Measurements from ENCODE around the gene ELFN1.

ELFN1 gene

DNA sequence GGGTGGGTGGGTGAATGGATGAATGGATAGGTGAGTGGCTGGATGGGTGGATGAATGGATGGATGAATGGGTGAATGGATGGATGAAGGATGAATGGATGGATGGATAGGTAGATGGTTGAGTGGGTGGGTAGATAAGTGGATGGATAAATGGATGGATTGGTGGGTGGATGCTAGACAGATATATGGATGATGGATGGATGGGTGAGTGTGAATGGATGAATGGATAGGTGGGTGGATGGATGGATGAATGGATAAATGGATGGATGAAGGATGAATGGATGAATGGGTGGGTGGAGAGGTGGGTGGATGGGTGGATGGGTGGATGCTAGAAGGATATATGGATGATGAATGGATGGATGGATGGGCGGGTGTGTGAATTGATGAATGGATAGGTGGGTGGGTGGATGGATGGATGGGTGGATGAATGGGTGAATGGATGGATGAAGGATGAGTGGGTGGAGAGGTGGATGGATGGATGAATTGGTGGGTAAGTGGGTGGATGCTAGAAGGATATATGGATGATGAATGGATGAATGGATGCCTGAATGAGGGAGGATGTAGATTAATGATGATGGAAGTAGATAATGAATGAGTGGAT, 20.4 kb downstream of the ELFN1 start:
- DNase-seq (ENCODE audit: low read depth, low spot score), result no peak
- H3K4me3 ChIP-seq (ENCODE audit: low read length), result no peak overlapping the region

DNA sequence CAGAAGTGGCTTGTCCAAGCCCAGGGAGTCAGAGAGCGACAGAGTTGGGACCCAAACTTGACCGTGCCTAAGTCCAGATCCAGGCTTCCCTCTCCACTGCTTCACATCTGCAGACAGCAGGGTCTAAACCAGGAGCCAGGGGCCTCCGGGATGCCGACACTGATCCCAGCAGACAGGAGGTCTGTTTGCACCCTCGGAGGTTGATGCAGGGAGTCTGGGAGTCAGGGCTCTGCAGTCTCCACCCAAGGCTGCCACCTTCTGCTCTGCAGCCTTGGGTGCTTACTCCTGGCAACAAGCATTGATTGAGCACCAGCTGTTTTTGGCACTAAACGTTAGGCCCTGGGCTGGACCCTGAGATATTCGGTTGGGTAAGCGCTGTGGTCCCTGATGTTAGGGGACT, 21.0 kb downstream of the ELFN1 start:
- DNase-seq (ENCODE audit: low read depth, low spot score), result no peak
- H3K4me3 ChIP-seq (ENCODE audit: low read length), result no peak overlapping the region

DNA sequence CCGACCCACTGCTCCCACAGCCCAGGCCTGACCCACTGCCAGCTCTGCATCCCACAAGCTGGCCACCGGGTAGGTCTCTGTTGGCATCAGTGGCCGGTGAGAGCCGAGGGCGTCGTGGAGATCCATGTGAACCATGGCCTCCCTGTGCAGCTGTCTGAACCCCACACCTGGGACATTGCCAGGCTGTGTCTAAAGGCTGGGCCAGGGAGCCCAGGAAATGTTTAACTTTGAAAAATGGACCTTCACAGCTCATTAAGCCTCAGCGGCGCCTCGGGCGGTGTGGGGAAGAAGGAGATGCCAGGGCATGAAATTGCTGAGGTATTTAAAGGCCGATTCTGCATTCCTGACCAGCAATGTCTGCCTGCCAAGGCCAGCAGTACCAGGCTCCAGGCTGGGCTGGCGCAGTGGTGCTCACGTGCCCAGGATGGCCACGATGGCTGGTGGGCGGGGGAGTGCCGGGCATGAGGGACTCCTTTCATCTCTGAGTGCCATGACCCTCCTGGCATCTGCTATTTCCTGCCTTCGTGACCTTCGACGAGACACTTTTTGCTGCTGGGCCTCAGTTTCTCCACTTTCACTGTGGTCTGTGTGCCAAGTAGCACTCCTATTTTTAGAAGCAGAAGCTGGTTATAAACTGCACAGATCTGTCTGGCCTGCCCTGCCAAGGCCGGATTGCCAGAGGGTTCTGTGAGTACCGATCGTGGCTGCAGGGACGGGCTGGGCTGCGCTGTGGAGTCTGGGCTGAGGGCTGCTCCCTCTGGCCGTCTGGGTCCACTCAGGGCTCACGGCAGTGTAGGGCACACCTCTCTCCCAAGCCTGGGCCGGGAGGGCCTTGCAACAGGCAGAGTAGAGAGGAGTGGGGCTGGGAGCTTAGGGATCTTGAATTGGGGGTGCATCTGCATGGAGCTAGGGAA, 21.8 kb downstream of the ELFN1 start:
- no peak overlapping the region for H3K4me3 ChIP-seq (ENCODE audit: low read length)
- no peak for DNase-seq (ENCODE audit: low read depth, low spot score)

DNA sequence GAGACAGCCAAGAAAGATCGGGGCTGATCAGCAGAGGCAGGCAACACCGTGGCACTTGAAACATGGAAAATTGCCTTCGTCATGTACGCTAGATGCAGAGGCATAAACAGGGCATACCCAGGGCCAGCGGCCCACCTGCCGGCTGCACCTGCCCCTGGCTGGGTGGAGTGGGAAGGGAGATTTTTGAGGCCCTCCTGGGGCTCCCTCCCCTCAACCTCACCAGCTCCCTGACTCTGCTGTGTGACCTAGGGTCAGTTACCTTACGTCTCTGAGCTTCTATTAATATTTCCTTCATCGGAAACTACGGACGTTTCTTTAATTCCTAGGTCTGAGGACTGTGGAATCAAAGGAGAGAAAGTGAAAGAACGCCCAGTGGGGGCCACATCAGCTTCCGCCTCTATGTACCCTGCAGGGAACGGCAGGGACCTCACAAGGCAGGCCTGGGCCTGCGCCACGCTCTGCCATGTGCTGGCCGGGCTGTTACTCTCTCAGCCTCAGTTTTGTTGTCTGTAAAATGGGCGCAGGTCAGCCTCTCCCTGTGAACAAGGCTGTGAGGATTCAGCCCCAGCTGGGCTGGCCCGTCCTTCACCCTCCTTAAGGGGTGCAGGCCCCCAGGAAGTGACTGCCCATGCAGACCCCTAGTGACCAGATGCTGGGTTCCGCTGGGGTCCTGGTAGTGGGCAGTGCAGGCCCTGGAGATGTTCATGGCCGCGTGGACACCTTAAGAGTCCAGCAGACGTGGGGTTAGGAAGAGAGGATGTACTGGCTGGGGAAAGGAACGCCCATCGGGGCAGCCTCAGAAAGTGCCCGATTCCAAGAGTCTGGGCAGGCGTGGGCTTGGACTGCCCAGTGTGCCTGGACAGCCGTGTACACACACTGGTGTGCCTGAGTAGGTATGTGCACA, 22.7 kb downstream of the ELFN1 start:
- no peak overlapping the region for H3K4me3 ChIP-seq (ENCODE audit: low read length)
- no peak for DNase-seq (ENCODE audit: low read depth, low spot score)

DNA sequence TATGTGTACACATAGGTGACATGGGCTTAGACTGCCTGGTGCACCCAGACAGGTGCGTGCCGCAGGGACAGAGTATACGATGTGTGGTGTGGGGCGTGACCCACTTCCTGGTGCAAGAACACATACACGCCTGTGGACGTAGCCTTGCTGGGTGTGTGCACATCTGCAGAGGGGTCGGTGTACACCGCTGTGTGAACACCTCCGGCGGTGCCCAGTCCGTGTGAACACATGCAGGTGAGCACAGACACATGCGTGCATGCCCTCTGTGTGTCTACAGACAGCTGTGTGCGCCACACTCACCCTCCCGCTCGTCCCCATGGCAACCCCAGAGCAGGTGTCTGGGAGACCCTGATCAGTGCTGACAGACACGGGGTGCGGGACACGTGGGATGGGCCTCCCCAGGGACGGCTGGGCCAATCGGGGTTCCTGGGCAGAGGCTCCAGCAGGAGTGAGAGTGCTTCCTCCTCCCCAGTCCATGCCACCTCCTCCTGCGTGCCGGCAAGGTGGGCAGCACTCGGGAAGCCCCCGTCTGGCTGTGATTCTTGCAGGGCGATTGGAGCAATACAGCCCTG, 23.4 kb downstream of the ELFN1 start:
- no peak for DNase-seq (ENCODE audit: low read depth, low spot score)
- no peak overlapping the region for H3K4me3 ChIP-seq (ENCODE audit: low read length)

DNA sequence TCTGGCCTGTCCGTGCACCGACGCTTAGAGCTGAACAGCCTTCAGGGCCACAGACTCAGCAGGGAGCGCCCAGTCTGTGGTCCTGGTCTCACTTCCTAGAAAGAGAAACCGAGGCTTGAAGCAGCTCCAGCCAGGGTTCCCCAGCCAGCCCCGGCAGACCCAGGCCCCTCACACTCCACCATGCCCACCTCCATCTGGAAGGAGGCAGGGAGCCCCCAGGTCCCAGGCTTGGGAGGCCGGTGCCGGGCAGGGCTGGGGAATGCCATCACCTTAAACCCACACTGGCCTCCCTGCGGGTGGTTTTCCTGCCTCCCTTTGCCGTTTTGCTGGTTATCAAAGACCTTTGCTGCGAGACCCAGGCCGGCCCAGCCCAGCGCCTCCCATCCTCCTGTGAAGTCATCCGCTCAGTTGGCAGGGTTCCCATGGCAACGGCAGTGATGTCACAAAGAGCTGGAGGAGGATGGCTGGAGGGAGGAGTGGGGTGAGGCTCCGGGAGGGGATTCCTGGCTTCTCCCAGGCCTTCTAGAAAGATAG, 24.0 kb downstream of the ELFN1 start:
- peak; percentile 12 for DNase-seq (ENCODE audit: low read depth, low spot score)
- no peak overlapping the region for H3K4me3 ChIP-seq (ENCODE audit: low read length)

DNA sequence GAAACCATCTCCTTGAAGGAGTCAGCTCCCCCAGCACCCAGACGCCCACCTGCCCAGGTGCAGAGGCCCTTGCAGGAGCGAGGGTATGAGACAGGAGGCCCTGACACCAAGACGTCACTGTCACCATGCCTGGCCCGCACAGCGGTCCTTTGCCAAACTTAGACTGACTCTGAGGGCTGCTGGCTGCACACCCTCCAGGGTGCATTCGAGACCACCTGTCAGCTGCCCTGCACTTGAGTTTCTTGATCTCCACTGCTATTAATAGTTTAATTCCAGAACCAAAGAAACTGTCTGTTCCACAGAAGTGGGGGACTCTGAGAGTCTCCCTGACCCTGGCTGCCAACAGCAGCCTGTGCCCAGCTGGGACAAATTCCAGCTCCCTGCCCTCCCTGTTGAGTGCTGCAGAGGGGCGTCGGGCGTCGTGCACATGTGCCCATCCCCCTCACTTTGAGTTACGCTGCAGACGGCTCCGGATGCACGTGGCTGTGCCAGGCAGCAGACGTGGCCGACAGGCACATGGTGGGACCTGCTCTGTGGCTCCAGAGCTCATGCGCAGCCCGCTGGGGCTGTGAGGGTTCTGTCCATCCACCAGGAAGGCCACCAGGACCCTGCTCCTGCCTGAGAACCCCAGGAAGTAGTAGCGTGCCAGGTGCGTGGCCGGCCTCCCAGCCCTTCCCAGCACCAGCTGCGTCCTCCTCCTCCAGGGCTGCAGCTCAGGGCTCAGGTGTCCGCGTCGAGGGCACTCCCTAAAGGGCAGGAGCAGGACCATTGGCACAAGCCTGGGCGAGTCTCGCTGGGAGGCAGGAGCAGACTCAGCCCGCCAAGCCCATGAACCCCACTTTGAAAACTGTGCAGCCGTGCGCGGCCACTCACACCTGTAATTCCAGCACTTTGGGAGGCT, 24.8 kb downstream of the ELFN1 start:
- DNase-seq (ENCODE audit: low read depth, low spot score), result no peak
- no peak overlapping the region for H3K4me3 ChIP-seq (ENCODE audit: low read length)

DNA sequence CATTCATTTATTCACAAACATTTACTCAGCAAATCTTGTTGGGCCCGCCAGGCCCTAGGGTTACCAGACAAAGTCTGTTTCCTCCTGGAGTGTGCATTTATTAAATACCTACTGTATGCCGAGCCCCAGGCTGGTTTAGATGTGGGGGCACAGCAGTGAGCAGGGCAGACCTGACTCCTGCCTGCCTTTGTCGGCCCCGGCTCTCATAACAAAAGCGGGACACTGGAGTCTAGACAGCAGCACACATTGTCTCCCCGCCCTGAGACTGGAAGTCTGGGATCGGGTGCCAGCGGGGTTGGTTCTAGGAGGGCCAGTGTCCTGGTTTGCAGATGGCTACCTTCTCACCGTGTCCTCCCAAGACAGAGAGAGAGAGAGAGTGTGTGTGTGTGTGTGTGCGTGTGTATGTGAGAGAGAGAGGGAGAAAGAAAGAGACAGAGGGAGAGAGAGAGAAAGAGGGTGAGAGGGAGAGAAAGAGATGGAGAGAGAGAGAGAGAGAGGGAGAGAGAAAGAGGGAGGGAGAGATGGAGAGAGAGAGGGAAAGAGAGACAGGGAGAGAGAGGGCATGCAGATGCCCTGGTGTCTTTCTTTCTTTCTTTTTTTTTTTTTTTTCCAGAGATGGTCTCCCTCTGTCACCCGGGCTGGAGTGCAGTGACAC, 25.9 kb downstream of the ELFN1 start:
- no peak for DNase-seq (ENCODE audit: low read depth, low spot score)
- H3K4me3 ChIP-seq (ENCODE audit: low read length), result no peak overlapping the region

DNA sequence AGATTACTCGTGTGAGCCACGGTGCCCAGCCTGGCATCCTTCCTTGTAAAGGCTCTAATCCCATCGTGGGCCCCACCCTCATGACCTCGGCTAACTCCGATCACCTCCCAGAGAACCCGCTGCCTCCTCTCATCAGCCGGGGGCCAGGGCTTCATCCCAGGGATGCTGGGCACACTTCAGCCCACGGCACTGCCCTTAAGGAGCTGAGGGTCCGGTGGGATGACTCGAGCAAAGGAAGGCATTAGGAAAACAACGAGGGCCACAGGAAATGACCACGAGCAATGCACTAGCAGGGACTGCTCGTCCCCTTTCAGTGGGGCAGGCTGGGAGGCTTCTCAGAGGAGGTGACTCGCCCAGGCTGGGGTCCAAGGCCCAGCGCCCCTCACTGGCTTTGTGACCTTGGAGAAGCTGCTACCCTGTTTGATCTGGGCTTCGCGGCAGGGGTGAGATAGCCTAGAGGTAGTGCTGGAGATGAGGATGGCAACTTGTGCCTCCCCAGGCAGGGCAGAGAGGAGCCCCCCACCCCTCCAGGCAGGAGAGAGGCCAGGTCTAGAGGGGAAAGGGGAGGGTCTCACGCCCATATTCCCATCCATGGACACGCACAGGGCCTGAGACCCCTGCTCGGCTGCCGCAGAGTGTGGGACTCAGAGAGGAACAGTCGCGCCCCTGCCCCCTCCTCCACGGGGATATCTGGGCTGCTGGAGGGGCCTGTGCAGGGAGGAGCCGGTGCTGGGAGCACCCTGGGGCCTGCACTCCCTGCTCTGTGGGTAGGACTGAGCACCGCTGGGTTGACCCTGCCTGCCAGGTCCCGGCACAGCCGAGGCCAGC, 26.8 kb downstream of the ELFN1 start:
- H3K4me3 ChIP-seq (ENCODE audit: low read length), result no peak overlapping the region
- no peak for DNase-seq (ENCODE audit: low read depth, low spot score)

DNA sequence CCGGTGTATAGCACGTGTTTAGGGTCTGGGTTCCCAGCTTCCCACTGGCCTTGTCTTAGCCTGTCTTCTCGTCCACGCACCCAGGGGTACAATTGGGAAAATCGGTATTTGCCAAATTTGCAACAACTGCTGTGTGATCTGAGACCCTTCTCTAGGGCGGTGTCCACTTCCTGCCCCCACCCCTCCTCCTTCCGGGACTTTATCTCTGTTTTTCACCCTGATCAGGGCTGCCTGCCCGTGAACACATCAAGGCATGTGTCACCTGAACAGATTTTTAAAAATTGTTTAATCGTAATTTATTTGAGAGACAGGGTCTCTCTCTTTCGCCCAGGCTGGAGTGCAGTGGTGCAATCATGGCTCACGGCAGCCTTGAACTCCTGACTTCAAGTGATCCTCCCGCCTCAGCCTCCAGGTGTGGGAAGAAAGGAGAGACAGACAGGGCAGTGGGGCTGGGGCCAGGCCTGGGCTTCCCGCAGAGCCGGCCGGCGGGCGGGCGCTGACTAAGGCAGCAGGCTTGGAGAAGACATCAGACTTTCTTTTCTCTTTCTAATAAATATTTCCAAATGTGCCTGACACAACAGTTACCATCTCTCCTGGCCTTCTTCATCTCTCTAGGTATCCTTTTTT, 27.5 kb downstream of the ELFN1 start:
- no peak overlapping the region for H3K4me3 ChIP-seq (ENCODE audit: low read length)
- no peak for DNase-seq (ENCODE audit: low read depth, low spot score)

DNA sequence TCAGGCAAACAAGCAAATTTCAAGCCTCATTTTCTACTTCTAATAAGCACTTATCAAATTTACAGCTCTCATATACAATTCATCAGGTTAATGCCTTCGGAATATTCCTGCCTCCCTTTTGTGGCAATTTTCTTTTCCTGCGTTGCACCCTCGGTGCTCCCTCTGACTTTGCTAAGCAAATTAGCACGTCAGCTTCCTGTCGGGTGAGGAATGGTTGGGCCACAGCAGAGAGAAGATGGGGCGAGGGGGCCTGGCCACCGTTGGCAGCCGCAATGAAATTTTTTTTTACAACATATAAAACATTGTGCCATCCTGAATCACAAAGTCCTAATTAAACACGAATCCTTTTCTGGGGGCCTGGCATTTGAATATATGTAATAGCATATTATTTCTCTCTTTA, 28.1 kb downstream of the ELFN1 start:
- H3K4me3 ChIP-seq (ENCODE audit: low read length), result no peak overlapping the region
- DNase-seq (ENCODE audit: low read depth, low spot score), result no peak

DNA sequence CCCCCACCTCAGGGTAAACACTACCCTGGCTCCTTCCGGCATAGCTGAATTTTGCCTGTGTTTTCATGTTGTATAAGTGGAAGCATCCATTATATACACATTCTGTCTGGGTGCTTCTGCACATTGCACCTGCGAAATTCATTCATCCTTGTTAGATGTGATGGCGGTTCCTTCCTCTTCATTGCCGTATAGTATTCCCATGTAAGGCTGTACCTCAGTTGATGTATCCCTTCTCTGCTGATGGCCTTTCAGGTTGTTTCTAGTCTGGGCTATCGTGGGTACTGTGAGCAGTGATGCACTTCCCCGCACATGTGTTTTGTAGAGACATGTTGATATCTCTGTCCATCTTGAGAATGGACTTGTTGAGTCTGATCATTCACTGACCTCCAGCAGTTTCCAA, 28.9 kb downstream of the ELFN1 start:
- no peak for DNase-seq (ENCODE audit: low read depth, low spot score)

DNA sequence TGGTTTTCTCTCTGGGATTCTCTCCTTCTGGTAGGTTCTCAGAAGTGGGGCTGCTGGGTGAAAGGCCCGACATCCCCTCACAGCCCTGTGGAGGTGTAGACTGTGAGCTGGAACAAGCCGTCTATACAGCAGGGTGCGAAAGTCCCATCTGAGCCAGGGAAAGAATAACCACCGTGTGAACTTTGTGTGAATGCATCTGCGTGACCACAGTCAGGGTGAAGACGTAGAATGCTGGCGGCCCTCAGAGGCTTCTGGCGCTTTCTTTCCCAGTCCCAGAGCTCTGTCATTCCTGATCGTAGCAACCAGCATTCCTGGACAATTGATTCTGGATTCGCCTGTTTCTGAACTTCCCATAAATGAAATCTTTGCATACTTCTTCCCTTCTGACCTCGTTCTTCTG, 30.0 kb downstream of the ELFN1 start:
- no peak for DNase-seq (ENCODE audit: low read depth, low spot score)
- no peak overlapping the region for H3K4me3 ChIP-seq (ENCODE audit: low read length)

More for the DNA sequence above, 28.9 kb downstream of the ELFN1 start:
- H3K4me3 ChIP-seq (ENCODE audit: low read length), result no peak overlapping the region

DNA sequence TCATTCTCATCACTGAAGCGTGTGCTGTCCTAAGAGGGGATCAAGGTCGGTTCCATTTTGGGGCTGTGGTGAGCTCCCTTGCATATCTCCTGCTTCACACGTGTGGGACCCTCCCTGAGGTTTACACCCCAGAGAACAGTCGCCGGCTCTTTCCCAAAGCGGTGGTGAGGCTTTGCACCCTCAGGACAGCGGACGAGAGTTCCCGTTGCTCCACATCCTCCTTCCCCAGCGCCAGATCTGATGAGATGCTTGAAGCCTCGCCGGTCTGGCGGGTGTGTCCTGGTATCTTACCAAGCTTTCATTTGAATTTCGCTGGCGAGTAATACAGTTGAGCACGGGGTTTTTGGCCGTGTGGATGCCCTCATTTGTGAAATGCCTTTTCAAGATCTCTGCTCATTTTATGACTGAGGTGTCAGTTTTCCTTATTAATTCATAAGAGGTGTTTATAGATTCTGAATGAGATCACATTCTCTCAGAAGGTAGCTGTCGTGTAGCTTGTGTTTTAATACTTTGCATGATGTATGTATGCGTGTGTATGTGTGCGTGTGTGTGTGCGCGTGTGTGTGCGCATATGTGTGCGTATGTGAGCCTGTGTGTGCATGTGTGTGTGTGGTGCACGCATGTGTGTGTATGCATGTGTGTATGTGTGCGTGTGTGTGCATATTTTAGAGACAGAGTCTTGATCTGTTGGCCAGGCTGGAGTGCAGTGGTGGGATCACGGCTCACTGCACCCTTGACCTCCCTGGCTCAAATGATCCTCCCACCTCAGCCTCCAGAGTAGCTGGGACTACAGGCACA, 30.7 kb downstream of the ELFN1 start:
- no peak for DNase-seq (ENCODE audit: low read depth, low spot score)
- H3K4me3 ChIP-seq (ENCODE audit: low read length), result no peak overlapping the region

DNA sequence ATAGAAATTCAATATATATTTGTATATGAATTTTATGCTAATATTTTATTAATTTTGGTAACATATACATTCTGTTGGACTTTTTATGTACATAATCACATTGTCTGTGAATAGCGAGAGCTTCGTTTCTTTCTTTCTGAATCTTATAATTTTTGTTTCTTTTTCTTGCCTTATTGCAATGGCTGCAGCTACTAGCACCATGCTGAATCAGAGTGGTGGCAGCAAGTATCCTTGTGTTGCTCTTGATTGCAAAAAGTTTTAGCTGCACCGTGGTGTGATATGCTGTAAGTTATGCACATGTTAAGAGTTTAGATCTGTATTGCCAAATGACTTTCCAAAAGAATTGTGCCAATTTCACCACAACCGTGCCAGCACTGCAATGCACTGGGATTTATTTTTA, 32.6 kb downstream of the ELFN1 start:
- DNase-seq (ENCODE audit: low read depth, low spot score), result no peak
- H3K4me3 ChIP-seq (ENCODE audit: low read length), result no peak overlapping the region

DNA sequence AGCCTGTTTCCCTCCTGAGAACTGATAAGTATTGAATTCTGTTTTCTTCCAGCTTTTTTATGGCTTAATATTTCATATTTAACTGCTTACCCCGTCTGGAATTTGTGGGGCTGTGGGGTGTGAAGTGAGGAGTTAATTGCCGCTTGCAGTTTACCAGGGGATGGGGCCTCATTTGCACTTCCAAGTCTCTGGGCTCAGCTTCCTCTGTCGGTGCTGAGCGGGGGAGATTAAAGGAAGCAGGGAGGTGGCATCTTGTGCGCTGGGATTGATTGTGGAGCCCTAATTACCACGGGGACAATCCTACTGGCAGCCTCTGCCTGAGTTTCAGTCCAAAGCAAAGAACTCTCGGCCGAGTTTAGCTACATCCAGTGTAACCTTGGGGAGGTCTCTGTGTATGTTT, 33.4 kb downstream of the ELFN1 start:
- no peak for DNase-seq (ENCODE audit: low read depth, low spot score)
- no peak overlapping the region for H3K4me3 ChIP-seq (ENCODE audit: low read length)
